HG03469 (cell line): ENCODE data around the gene C19orf38.
"Not testable (repeated sequence)": the region's sequence is repeated elsewhere in the genome, so short reads cannot be mapped to it uniquely, and the experiment has no call there.

ENCODE experiments used
- ATAC-seq: cut with Tn5 transposase; IDR thresholded peaks from one replicate; pipeline ENCODE4 v1.9.1; 2021; ENCODE audit warnings: mild to moderate bottlenecking, moderate library complexity, moderate number of reproducible peaks; ENCODE audit not compliant: unreplicated experiment

C19orf38 gene

GRCh38 chr19:10819124-10820060, 28.8 kb upstream of the C19orf38 start:
- ATAC-seq: no peak

DNA sequence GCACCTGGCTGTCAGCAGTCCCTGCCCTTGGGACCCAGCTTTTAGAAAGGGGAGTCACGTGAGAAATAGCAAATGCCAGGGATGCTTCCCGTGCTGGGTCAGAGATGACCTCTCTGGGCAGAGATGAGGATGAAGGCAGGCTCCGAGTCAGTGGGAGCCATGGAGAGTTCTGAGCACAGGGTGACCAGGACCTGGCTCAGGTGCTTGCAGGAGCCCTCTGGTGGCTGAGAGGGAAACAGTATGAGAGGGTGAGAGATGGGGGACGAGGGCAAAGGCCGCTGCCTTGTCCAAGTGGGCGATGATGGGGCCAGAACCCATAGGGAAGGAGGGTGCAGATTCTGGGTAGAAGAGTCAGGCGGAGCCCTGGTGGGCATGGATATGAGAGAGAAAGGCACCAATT, 28.0 kb upstream of the C19orf38 start:
- no peak for ATAC-seq

DNA sequence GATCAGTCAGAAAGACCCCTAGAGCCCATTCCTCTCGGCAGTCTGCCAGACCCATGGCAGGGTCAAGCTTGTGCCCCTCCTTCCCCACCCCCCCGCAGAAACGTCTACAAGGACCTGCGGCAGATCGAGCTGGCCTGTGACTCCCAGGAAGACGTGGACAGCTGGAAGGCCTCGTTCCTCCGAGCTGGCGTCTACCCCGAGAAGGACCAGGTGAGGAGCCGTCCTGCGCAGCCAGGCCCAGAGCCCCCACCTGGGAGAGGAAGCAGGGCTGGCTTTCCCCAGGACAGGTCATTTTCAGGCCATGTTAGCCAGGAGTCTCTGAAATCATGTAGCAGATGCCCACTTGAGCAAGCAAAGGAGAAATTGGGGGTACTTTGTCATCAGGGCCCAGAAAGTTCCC, 24.5 kb upstream of the C19orf38 start:
- ATAC-seq: no peak

GRCh38 chr19:10826231-10826630, 22.0 kb upstream of the C19orf38 start:
- ATAC-seq: no peak

DNA sequence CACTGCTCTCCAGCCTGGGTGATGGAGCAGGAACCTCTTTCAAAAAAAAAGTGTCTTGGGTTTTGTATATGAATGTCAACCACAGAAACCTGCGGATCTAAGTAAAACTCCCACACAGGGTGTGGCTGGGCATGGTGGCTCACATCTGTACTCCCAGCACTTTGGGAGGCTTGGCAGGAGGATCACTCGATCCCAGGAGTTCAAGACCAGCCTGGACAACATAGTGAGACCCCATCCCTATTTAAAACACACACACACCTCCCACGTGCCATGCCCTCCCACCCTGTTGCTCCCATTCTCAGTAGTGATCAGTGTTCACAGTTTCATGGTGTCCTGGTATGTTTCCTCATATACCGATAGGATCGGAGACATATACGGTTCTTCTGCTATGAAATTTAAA, 21.4 kb upstream of the C19orf38 start:
- no peak for ATAC-seq

DNA sequence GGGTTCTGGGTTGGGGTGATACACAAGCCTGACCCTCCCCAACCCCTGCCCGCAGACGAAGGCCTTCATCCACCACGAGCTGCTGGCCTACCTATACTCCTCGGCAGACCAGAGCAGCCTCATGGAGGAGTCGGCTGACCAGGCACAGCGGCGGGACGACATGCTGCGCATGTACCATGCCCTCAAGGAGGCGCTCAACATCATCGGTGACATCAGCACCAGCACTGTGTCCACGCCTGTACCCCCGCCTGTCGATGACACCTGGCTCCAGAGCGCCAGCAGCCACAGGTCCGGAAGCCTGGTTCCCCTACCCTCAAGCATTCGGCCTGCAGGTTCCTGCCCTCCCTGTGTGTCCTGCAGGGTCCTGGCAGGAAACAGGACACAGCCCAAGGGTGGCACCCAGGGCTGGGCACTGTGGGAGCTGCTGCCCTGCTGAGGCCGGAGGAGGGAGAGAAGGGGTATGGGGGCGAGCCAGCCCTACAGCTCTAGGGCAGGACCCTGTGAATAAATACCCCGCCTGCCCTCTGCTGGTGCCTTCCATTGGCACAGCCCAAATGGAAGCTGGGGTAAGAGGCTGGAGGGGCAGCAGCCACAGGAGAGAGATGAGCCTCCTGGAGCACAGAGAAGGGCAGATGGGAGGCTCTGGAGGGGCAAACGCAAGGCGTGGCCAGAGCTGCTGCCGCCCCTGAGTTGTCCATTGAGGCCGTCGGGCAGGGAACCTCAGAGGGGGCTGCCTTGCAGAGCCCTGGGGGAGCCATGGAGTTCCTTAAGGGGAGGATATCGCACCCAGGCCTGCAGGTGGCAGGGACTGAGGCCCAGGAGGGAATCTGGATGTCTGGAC, 19.0 kb upstream of the C19orf38 start:
- ATAC-seq: no peak

DNA sequence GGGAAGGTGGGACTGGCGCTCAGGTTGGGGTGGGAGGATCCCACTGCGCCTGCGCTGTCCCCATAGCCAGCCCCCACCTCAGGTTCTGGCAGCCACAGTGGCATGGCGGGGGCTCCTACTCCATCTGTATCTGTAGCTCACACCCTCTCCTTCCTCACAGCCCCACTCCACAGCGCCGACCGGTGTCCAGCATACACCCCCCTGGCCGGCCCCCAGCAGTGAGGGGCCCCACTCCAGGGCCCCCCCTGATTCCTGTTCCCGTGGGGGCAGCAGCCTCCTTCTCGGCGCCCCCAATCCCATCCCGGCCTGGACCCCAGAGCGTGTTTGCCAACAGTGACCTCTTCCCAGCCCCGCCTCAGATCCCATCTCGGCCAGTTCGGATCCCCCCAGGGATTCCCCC, 18.2 kb upstream of the C19orf38 start:
- ATAC-seq: no peak

- ATAC-seq: no peak
Measured at GRCh38 chr19:10830370-10830769, 17.8 kb upstream of the C19orf38 start.

DNA sequence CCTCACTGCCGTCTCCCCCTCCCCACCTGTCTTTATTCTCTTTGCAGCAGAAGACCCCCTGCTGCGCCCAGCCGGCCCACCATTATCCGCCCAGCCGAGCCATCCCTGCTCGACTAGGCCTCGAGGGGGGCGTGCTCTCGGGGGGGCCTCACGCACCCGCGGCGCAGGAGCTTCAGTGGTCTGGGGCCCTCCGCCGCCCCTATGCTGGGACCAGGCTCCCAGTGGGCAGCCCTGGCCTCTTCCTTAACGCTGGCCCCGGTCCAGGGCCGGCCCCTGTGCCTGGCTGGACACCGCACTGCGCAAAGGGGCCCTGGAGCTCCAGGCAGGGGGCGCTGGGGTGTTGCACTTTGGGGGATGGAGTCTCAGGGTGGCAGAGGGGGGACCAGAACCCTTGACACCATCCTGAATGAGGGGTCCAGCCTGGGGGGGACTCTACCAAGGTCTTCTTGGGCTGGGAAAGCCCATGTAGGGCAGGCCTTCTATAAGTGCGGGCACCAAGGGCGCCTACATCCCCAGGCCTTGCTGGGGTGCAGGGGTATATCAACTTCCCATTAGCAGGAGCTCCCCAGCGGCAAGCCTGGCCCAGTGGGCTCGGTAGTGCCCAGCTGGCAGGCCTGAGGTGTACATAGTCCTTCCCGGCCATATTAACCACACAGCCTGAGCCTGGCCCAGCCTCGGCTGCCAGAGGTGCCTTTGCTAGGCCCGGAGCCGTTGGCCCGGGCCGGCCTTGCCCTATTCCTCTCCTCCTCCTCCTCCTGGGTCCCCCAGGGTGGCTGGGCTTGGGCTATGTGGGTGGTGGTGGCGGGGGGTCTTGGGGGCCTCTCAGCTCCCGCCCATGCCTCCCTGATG, 17.1 kb upstream of the C19orf38 start:
- ATAC-seq: no peak

- ATAC-seq: no peak
Measured at GRCh38 chr19:10831987-10832938, 16.0 kb upstream of the C19orf38 start.

GRCh38 chr19:10832939-10833296, 15.3 kb upstream of the C19orf38 start:
- no peak for ATAC-seq

DNA sequence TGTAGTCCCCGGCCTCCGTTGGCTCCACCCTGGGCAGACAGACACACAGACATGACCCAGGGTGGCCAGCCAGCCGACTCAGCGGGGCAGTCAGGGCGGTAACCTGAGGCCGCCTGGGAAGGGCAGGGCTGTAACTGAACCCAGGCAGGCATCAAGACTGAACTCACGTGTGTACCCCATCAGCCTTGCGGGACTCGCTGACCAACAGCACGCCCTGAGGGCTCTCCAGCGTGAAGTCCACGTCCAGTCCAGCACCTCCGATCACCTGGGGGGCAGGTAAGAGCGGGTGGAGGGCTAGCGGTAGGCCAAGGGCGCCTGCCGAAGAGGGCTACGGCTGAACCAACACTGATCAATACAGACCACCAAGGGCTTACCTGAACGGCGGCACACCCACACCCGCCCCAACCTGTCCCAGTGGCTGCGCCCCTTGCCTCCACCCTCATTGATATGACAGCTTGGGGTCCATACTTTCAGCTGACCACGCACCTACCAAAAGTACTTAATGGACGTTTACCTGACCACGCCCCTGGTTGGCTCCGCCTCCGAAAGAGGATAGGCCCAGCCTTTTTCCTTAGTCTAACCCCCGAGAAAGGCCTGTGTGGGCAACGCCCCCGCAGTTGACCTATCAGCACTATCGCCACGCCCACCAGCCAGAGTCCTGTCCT, 13.0 kb upstream of the C19orf38 start:
- peak; percentile 53 for ATAC-seq

GRCh38 chr19:10835754-10836478, 12.3 kb upstream of the C19orf38 start, which contains the start of gene TMED1:
TSS of gene TMED1 (minus strand) at chr19:10836212. CDS start at chr19:10836191, 21 bp downstream.
- ATAC-seq: peak; percentile 43

DNA sequence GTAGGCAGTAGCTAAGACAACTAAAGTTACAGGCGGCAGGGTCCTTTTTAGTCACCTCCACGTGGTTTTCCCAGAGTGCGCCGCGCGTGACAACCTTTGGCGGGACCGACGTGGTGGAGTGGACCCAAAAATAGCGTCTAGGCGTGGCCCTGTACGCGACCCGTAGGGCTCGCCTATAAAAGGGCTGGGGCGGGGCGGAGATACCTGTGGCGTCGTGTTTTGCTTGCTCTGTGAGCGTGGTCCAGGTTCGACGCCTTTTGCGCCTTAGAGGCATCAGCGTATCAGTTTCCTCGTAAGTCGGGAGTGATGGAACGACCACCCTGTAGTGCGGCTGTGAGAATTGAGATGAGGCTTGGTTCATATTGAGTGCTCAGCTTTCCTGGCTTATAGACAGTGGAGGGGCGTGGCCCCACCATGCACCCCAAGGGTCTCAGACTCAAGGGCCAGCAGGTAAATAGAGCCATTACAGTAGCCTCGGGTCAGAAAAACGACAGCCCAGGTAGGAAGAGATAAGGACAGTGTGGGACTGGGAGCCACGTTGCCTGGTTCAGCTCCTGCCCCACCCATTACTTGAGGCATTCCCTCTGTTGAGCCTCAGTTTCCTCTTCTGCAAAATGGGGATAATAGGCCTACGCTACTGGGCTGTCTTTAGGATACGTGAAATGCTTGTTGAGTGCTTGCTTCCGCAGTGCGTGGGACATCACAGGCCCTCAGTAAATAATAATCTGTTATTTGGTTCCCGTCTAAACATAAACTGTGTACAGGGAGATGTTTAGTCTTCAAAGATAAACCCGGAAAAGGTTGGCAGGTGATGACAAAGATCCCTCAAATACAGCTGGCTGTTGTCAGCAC, 11.5 kb upstream of the C19orf38 start:
- ATAC-seq: no peak

- ATAC-seq: not testable (repeated sequence)
Measured at GRCh38 chr19:10837649-10838048, 10.6 kb upstream of the C19orf38 start.

- no peak for ATAC-seq
Measured at GRCh38 chr19:10838377-10838776, 9.8 kb upstream of the C19orf38 start.
